SK-MEL-5 (cell line): ENCODE measurements around the gene FOXD4L6. TPM values are rescaled to one million over a fixed set of nuclear protein-coding genes. Genes with fewer than 3 reads are reported as not detected.

ENCODE experiments used
- total RNA-seq: library from RNA; depleted of rRNA; stranded (reverse); fragments of >200 nt; shearing (Covaris generic); gene quantifications from 2 replicates; pipeline ENCODE4 v1.2.3, GENCODE V29; 2014; rRNA removed

FOXD4L6 gene
- total RNA-seq, 1 experiment from 2014 or later = not detected

Other genes with a start within 250 kb of the FOXD4L6 start
- gene ZNG1F, start 60.6 kb upstream of the FOXD4L6 start, total RNA-seq = 8.4 and 12.4 TPM in 2 replicates